B cell (primary cell): Measurements from ENCODE around the gene FKBP8. TPM values are rescaled to one million over a fixed set of nuclear protein-coding genes. Genes with fewer than 3 reads are reported as not detected.

ENCODE experiments used
- ATAC-seq: fragments of 200-7000 bp; cut with Tn5 transposase; one replicate; pipeline ENCODE4 v1.10.0; 2021; ENCODE audit warnings: low read depth, mild to moderate bottlenecking, moderate number of reproducible peaks, moderate library complexity
- CTCF ChIA-PET: fragments of 350-600 bp; sonication (Branson Sonifier 250); formaldehyde crosslinking; loops from one replicate; lab custom pipeline; 2021; ENCODE audit warnings: antibody characterized with exemption, inconsistent platforms; lab: Charles Lee
- POLR2A ChIA-PET: fragments of 350-600 bp; sonication (Branson Sonifier 250); formaldehyde crosslinking; loops from one replicate; lab custom pipeline; 2021; ENCODE audit warnings: antibody characterized with exemption; lab: Charles Lee
- DNase-seq: peaks from one replicate; pipeline ENCODE4 v3.0.0; 2013
- H2AFZ ChIP-seq: 2 replicates; pipeline ENCODE4 v1.6.1; 2012; ENCODE audit warnings: mild to moderate bottlenecking, low read depth, low read length; ENCODE audit not compliant: insufficient read depth, poor library complexity, severe bottlenecking
- H3K27ac ChIP-seq, 2 donors: 1 replicate in 1 of 2; 2 replicates in 1 of 2; pipeline ENCODE4 v1.5.1; 2012 to 2013; ENCODE audit warnings: low read length in 2 of 2, mild to moderate bottlenecking in 2 of 2, moderate library complexity in 1 of 2
- H3K27me3 ChIP-seq, 4 experiments: fragments of 200-600 bp in 1 of 4; sonication (generic) in 1 of 4; replicated peaks in 1 of 4; 1 replicate in 2 of 4; 2 replicates in 2 of 4; pipeline versions ENCODE4 v1.6.1 to v1.7.0; 2013 to 2016; ENCODE audit warnings: low read length in 3 of 4, mild to moderate bottlenecking in 2 of 4, mixed read lengths in 1 of 4, moderate library complexity in 1 of 4; ENCODE audit not compliant: insufficient read depth in 4 of 4, control insufficient read depth in 3 of 4; ENCODE audit errors: control extremely low read depth in 1 of 4
- H3K36me3 ChIP-seq, 2 experiments: replicated peaks in 1 of 2; 1 replicate in 1 of 2; 2 replicates in 1 of 2; pipeline versions ENCODE4 v1.6.1 to v1.7.1; 2013; ENCODE audit warnings: low read length in 1 of 2; ENCODE audit not compliant: insufficient read depth in 2 of 2, control insufficient read depth in 1 of 2; ENCODE audit errors: control extremely low read depth in 1 of 2, extremely low read depth in 1 of 2
- H3K4me1 ChIP-seq, 2 donors: fragments of 200-600 bp in 1 of 2; sonication (generic) in 1 of 2; 1 replicate in 1 of 2; 2 replicates in 1 of 2; pipeline versions ENCODE4 v1.5.1 to v1.6.1; 2013 to 2017; ENCODE audit warnings: low read length in 2 of 2; ENCODE audit not compliant: control insufficient read depth in 2 of 2, insufficient read depth in 2 of 2
- H3K4me2 ChIP-seq: replicated peaks from 2 replicates; pipeline ENCODE3; 2012; ENCODE audit warnings: mild to moderate bottlenecking, low read depth, low read length; ENCODE audit not compliant: poor library complexity, severe bottlenecking
- H3K4me3 ChIP-seq, 5 experiments: fragments of 200-600 bp in 1 of 5; sonication (generic) in 1 of 5; 1 replicate in 3 of 5; 2 replicates in 2 of 5; pipeline versions ENCODE4 v1.5.1 to v1.7.0; 2011 to 2016; ENCODE audit warnings: low read length in 4 of 5, mild to moderate bottlenecking in 4 of 5, low read depth in 2 of 5, control low read depth in 1 of 5, moderate library complexity in 1 of 5; ENCODE audit not compliant: insufficient read depth in 1 of 5; ENCODE audit errors: control extremely low read depth in 1 of 5, extremely low read depth in 1 of 5
- H3K79me2 ChIP-seq: fragments of 200-600 bp; sonication (generic); one replicate; pipeline ENCODE4 v1.6.0; 2016; ENCODE audit warnings: low read length; ENCODE audit not compliant: control insufficient read depth, insufficient read depth
- H3K9ac ChIP-seq: fragments of 200-600 bp; sonication (generic); 2 replicates; pipeline ENCODE4 v1.6.1; 2017; ENCODE audit warnings: mild to moderate bottlenecking, low read length, moderate library complexity
- H3K9me3 ChIP-seq, 3 donors: one replicate each; pipeline versions ENCODE4 v1.6.1 to v1.7.1; 2013; ENCODE audit warnings: low read length in 2 of 3; ENCODE audit not compliant: control insufficient read depth in 2 of 3, insufficient read depth in 1 of 3; ENCODE audit errors: control extremely low read depth in 1 of 3
- H4K20me1 ChIP-seq: 2 replicates; pipeline ENCODE4 v1.6.0; 2012; ENCODE audit warnings: mild to moderate bottlenecking, low read length; ENCODE audit not compliant: insufficient read depth, control insufficient read depth, poor library complexity, severe bottlenecking
- H3K27ac Mint-ChIP-seq: one replicate; pipeline ENCODE4 v1.8.0; 2021; ENCODE audit warnings: mixed read lengths
- H3K27me3 Mint-ChIP-seq: one replicate; pipeline ENCODE4 v1.8.0; 2021; ENCODE audit warnings: mixed read lengths
- H3K4me1 Mint-ChIP-seq: one replicate; pipeline ENCODE4 v1.8.0; 2021; ENCODE audit warnings: mixed read lengths
- H3K4me3 Mint-ChIP-seq: one replicate; pipeline ENCODE4 v1.8.0; 2021; ENCODE audit warnings: mixed read lengths
- H3K9me3 Mint-ChIP-seq: one replicate; pipeline ENCODE4 v1.8.0; 2022; ENCODE audit warnings: mixed read lengths; ENCODE audit not compliant: insufficient read depth
- EZH2 ChIP-seq: IDR thresholded peaks from 2 replicates; pipeline ENCODE4 v1.6.1; 2012; ENCODE audit warnings: borderline replicate concordance, low read depth, mild to moderate bottlenecking, moderate library complexity, low read length; ENCODE audit not compliant: insufficient read depth, poor library complexity, severe bottlenecking
- WGBS: methylation state at CpG from one replicate; pipeline ENCODE4 v1.1.5; 2013; ENCODE audit warnings: missing lambda C conversion rate; ENCODE audit not compliant: insufficient coverage; 5-methylcytosine and 5-hydroxymethylcytosine counted together
- intact Hi-C: fragments of 100-400 bp; cut with micrococcal nuclease; formaldehyde crosslinking; loops from one replicate; pipeline ENCODE4 v1.10.0; 2022
- polyA plus RNA-seq: library from polyadenylated mRNA; depleted of rRNA; stranded (reverse); fragments of >200 nt; gene quantifications from 2 replicates; pipeline ENCODE4 v1.2.3, GENCODE V29; 2012
- total RNA-seq, 2 donors: library from RNA; stranded (reverse); fragments of 120-200 nt in 1 of 2; gene quantifications; 1 replicate in 1 of 2; 2 replicates in 1 of 2; pipeline versions ENCODE4 v1.2.3 to v1.2.4, GENCODE V29; 2013 to 2022
- TF ChIP-seq, protein P1 (sequence below): fragments of 200-600 bp; IDR thresholded peaks from one replicate; pipeline ENCODE4 v1.8.0; 2022; ENCODE audit warnings: antibody characterized with exemption, mild to moderate bottlenecking

The FKBP8 gene
- total and polyA plus RNA-seq, 2 donors (not counting 1 experiment from before 2014, with no cell fraction given): 148 to 163 TPM

DNA sequence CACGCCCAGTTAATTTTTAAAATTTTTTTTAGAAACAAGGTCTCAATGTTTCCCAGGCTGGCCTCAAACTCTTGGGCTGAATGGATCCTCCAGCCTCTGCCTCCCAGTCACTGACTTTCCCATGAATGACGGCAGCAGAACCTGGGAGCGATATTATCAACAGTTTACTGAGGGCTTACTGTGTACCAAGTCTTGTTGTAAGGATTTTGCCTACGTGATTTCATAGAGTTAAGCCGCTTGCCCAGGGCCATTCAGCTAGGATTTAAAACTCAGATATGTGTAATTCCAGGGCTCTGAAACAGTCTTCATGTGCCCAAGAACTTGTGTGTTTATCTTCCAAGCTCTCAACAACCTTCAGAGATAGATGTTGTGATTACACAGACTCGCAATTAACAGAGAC lies 8.3 kb upstream of the FKBP8 start:
- no peaks in the 10 kb centered on the region for H3K4me1 ChIP-seq
- no peak overlapping the region for H3K4me2 ChIP-seq
- DNase-seq (no peak), ATAC-seq (no peak)
- Mint-ChIP-seq H3K4me1 (no peaks in the 10 kb centered on the region), H3K27ac (no peak overlapping the region), H3K4me3 (no peak overlapping the region), H3K27me3 (no peaks in the 10 kb centered on the region), H3K9me3 (no peaks in the 10 kb centered on the region)
- TF ChIP-seq EZH2: no peak
- TF ChIP-seq, protein P1, sequence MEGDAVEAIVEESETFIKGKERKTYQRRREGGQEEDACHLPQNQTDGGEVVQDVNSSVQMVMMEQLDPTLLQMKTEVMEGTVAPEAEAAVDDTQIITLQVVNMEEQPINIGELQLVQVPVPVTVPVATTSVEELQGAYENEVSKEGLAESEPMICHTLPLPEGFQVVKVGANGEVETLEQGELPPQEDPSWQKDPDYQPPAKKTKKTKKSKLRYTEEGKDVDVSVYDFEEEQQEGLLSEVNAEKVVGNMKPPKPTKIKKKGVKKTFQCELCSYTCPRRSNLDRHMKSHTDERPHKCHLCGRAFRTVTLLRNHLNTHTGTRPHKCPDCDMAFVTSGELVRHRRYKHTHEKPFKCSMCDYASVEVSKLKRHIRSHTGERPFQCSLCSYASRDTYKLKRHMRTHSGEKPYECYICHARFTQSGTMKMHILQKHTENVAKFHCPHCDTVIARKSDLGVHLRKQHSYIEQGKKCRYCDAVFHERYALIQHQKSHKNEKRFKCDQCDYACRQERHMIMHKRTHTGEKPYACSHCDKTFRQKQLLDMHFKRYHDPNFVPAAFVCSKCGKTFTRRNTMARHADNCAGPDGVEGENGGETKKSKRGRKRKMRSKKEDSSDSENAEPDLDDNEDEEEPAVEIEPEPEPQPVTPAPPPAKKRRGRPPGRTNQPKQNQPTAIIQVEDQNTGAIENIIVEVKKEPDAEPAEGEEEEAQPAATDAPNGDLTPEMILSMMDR: no peak
- intact Hi-C loops: no loop called here
- H2AFZ ChIP-seq: no peak overlapping the region
- H3K27ac ChIP-seq: no peak overlapping the region
- H3K27me3 ChIP-seq: no peaks in the 10 kb centered on the region
- H3K4me3 ChIP-seq: no peak overlapping the region
- no peaks in the 10 kb centered on the region for H3K36me3 ChIP-seq
- 83% methylated on average over 3 of the region's 6 CpGs for WGBS
- CTCF ChIA-PET: interaction anchor here (0.9 kb wide), 1 partner anchor 20 kb away, joined by 3 read pairs; the partner anchor contains the start of gene UBA52
- H3K79me2 ChIP-seq: no peaks in the 10 kb centered on the region
- H3K9me3 ChIP-seq: no peaks in the 10 kb centered on the region
- POLR2A ChIA-PET: interaction anchor here (0.6 kb wide), 1 partner anchor 10 kb away, joined by 4 read pairs; no protein-coding TSS in a partner anchor
- no peaks in the 10 kb centered on the region for H4K20me1 ChIP-seq
- no peak overlapping the region for H3K9ac ChIP-seq

DNA sequence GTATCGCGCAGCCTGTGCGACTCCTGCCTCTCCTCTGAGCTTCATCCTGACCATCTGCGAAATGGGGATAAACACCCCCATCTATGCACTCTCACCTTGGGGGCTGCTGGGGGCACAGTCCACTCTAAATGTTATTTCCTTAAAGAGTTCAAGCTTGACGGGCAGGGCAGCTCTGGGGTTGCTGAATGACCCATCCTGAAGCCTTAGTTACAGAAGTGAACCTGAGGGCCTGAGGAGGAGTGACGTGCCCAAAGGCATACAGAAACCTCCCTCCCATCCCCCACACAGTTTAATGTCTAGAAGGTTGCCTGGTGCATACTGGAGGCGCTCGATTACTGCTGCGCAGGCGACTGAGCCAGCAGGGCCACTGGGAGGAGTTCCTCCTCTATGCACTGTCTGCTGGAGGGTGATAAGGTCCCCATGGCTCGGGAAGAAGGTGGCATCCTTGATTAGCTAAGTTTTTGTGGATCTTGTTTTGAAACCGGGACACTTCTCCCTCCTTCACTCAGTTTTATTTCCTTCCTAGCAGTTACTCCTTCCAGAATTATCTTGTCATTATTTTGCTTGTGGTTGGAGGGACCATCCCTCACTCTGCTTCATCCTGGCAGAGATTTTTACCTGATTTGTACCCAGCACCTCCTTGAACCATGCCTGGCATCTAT lies 572 bp upstream of the FKBP8 start:
- H3K9me3 Mint-ChIP-seq: no peaks in the 10 kb centered on the region
- peaks cover 0 to 19% of the 10 kb centered on the region in 2 experiments for H3K36me3 ChIP-seq
- TF ChIP-seq, protein P1: no peak
- no peak for TF ChIP-seq EZH2
- peak overlapping the region; percentile 42 to 73 (median 67) for H3K4me3 ChIP-seq
- H3K9ac ChIP-seq: peak overlapping the region; percentile 69
- H3K27ac Mint-ChIP-seq: peak overlapping the region; percentile 96
- ChIA-PET POLR2A (interaction anchor here (0.7 to 3.4 kb wide), 4 partner anchors 12 to 319 kb away, joined by 3 to 32 read pairs (median 12); partner anchors contain the start of genes ELL and KXD1), CTCF (interaction anchor here (0.5 to 2.0 kb wide), 7 partner anchors 13 to 623 kb away, joined by 3 to 11 read pairs (median 4); partner anchors contain the start of genes KXD1 and REX1BD)
- H3K4me1 ChIP-seq: peaks cover 14 to 20% of the 10 kb centered on the region in 2 donors
- intact Hi-C loops: loop anchor here (1.0 to 5.0 kb wide), 4 partner anchors 13 to 43 kb away; partner anchors contain the start of genes ELL, KXD1, REX1BD and UBA52
- H3K27ac ChIP-seq: peak overlapping the region; percentile 51 to 54
- peak overlapping the region; percentile 91 for H3K4me2 ChIP-seq
- no peaks in the 10 kb centered on the region for H3K27me3 ChIP-seq
- H3K27me3 Mint-ChIP-seq: no peaks in the 10 kb centered on the region
- DNase-seq (peak; percentile 79), ATAC-seq (peak; percentile 51)
- 0% methylated on average over 8 of the region's 12 CpGs for WGBS
- H2AFZ ChIP-seq: peak overlapping the region; percentile 83
- H3K9me3 ChIP-seq: no peaks in the 10 kb centered on the region
- H3K4me3 Mint-ChIP-seq: peak overlapping the region; percentile 96
- no peaks in the 10 kb centered on the region for H4K20me1 ChIP-seq
- peaks cover 20% of the 10 kb centered on the region for H3K79me2 ChIP-seq
- peaks cover 20% of the 10 kb centered on the region for H3K4me1 Mint-ChIP-seq
